T1000 (cell line): ENCODE measurements around the gene TLE6.
"Not testable (repeated sequence)": the region's sequence is repeated elsewhere in the genome, so short reads cannot be mapped to it uniquely, and the experiment has no call there.

Experiments
- DNase-seq: peaks from one replicate; lab custom pipeline; 2025; ENCODE audit warnings: mixed read lengths; lab: John Stamatoyannopoulos, UW

Gene TLE6

DNA sequence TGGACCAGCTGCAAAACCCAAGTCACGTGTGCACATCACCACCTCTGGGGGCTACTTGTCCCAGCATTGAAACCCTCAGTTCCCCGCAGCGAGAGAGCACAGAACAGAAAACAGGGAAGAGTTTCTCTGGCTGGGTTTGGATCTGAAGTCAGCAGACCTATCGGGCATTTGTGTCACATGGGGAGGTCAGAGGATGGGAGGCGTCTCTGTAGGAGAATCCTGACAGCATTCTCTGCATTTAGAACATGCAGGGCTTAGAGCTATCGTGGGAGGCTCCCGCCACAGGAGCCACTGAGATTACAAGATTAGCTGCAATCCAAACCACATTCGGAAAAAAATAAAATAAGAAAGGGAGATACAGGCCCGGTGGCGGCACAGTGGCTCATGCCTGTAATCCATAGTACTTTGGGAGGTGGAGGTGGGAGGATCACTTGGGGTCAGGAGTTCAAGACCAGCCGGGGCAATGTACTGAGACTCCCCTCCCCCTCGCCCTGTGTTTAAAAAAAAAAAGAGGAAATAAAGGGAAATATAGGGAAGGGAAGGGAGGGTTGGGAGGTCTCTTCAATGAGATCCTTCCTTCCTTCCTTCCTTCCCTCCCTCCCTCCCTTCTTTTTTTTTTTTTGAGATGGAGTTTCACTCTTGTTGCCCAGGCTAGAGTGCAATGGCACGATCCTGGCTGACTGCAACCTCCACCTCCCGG, 2.9 kb upstream of the TLE6 start:
- no peak for DNase-seq

DNA sequence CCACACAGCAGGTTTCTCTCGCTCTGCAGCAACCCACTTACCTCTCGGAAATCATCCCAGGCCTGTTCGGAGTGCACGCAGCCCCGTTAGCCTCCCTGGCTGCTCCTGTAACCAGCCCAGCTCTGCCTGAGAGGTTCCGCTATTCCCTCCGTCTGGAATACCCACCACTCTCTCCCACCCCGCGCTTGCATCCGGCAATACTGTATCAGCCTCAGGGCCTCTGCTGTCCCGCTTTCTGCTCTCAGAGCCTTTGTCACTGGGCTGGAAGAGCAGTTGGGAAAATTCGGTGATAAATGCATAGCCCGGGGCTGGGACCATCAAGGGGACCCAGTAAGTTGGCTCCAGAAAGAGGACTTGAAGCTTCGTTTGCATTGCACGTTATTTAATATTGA, 759 bp upstream of the TLE6 start:
- no peak for DNase-seq

DNA sequence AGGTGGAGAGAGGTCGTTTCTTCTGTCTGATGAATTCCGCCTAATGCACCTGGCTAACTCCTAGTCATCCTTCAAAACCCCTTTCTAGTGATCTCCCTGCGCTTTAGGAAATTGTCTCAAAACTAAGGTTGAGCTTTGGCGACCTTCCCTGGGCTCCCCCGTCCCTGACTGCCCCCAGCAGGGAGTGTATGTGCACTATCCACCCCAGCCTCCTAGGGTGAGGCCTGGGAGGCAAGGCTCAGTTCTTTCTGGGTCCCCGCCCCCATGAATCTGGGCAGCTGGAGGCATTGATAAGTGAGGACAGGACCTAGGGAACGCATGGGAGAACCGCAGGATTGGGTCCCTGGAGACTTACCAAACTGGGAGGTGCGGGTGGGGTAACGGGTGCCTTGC, 378 bp downstream of the TLE6 start:
- DNase-seq = no peak

DNA sequence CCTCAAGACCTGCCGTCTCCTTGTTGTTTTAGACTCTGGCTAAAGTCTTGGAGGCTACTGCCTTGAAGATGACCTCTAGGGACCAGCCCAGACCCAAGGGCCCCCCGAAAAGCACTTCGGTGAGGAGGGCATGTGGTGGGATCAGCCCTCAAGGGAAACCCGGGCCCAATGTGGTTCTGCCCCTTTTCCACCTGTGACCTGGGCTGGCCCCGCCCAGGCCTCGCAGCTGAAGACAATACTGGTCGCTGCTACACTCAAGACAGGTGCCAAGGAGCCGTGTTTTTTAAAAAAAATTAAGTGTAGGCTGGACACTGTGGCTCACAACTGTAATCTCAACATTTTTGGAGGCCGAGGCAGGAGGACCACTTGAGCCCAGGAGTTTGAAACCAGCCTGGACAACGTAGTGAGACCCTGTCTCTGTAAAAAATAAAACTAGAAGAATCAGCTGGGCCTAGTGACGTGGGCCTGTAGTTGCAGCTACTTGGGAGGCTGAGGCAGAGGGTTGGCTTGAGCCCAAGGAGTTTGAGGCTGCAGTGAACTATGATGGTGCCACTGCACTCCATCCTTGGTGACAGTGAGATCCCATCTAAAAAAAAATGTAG, 903 bp downstream of the TLE6 start:
- DNase-seq = no peak

DNA sequence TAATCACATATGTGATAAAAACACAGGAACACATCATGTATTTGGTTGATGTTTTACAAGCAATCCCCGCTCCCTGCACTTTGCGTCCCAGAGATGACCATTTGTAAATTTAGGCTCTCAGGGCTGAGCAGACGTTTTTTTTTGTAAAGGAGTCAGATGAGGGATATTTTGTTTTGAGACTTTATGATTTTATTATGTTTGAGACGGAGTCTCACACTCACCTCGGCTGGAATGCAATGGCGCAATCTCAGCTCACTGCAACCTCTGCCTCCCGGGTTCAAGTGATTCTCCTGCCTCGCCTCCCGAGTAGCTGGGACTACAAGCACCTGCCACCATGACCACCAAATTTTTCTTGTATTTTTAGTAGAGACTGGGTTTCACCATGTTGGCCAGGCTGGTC, 1.4 kb downstream of the TLE6 start:
- DNase-seq = no peak

DNA sequence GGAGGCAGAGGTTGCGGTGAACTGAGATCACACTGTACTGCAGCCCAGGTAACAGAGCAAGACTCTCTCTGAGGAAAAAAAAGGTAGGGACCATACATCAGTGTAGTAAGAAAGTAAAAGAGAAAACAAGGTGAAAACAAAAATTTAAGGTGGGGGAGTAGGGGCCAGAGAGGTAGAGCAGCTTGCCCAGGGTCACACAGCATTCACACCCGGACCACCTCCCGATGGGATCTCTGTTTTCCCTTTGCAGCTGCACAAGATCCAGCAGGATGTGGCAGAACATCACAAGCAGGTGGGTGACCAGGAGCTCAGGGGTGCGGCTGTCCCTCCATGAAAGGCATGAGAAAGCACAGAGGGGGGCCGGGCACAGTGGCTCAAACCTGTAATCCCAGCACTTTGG, 4.5 kb downstream of the TLE6 start:
- DNase-seq = no peak

DNA sequence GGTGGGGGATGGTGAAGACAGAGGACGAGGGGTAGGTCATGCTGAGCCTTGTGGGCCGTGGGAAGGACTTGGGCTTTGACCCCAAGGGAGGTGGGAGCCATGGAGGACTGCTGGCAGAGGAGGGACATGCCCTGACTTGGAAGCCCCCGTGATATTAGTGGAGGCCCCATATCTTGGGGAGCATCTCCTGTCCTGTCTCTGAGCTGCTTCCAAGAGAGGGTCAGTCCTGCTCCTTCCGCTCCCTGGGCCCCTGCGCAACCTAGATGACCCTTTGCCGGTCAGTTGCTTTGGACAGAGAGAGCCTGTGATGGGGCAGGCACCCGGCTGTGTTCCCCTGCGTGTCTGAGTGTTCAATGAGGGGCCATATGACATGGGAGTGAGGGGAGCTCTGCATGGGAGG, 5.2 kb downstream of the TLE6 start:
- no peak for DNase-seq

DNA sequence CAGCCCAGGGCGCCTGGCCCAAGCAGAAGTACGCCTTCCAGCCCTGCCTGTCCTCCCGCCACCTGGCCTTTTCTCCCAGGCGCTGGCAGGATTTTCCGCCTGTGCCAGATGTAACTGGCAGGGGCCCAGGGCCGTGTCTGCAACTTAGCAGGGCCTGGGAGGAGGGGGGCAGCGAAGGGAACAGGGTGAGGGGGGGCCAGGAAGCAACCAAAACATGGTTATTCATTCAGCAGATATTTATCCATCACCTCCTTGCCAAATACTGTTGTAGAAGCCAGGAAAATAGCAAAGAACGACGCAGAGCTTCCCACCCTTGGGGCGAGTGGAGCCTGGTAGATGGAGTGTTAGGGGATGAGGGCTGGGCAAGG, 5.6 kb downstream of the TLE6 start:
- DNase-seq = no peak

DNA sequence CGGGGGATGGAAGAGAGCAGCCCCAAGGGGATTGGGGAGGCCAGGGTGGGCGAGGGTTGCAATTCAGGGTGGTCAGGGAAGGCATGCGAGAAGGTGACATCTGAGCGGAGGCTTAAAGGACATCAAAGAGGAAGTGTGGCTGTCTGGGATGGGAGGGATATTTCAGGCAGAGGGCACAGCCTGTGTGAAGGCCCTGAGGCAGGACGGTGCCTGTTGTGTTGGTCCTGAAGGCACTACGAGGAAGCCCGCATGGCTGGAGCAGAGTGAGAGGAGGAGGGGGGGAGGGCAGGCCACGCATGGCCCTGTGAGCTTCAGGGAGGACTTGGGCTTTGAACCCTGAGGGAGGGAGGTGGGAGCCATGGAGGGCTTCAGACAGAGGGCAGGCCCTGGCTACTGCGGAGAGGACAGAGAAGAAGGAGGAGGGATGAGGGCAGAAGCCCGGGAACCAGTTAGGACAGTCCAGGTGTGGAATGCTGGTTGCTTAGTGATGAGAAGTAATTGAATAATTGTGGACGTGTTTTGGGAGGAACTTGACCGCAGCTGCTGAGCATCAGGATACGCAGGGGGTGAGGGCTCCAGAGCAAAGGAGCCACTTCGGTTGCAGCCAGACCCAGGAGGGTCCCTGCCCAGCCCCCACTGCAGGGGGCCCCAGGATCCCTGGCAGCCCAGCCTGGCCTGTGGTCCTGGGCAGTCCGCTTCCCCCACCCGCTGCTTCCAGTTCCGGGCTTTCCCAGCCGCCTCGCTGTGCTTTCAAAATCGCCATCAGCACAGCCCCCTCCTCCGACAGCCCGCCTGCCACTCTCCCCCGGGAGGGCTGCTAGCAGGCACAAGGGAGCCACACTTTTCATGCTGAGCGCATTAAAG, 6.2 kb downstream of the TLE6 start:
- DNase-seq = no peak

DNA sequence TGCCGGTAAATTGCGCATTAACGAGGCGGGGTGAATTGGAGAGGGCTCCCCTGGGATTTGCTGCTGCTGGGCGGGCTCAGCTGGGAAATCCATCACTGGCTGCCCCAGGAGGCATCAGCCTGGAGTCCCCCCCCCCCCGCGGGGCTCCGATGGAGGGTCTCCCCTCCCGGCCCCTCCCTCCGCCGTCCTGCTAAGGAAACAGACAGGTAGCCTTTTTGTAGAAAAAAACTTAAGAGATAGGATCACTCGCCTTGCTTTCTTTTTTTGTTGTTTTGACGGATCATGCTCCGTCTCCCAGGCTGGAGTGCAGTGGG, 6.8 kb downstream of the TLE6 start:
- DNase-seq = no peak

DNA sequence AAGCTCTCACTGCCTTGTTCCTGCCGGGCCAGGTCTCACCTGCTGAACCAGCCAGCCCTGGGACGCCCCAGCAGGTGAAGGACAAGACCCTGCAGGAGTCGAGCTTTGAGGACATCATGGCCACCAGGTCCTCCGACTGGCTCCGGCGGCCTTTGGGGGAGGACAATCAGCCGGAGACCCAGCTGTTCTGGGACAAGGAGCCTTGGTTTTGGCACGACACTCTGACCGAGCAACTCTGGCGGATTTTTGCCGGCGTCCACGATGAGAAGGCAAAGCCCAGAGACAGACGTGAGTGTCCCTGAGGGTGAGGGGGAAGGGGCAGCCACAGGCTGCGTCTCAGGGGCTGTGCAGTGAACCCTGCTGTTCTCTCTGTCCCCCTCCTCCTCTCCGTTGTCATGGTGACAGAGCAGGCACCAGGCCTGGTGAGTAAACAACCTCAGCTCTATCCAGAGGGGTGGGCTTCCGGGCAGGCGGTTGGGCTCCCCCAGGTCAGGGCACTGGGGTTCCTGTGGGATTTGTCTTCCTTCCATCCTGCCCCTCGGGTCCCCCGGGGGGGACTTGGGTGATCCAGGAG, 9.7 kb downstream of the TLE6 start:
- no peak for DNase-seq

DNA sequence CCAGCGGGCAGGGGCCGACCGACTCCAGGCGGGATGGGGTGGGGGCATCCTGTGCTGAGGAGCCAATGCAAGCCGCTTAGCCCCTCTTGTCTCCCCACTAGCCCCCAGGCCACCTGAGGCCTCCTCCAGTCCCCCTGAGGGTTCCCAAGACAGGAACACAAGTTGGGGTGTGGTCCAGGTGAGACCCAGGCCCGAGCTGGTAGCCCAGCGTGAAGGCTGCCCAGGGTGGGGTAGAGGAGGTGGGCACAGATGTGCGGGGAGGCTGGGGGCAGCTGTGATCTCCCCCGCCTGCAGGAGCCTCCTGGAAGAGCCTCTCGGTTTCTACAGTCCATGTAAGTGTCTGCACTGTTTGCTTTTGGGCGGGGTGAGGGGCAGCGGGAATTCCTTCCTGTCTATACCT, 10.4 kb downstream of the TLE6 start:
- DNase-seq = no peak

DNA sequence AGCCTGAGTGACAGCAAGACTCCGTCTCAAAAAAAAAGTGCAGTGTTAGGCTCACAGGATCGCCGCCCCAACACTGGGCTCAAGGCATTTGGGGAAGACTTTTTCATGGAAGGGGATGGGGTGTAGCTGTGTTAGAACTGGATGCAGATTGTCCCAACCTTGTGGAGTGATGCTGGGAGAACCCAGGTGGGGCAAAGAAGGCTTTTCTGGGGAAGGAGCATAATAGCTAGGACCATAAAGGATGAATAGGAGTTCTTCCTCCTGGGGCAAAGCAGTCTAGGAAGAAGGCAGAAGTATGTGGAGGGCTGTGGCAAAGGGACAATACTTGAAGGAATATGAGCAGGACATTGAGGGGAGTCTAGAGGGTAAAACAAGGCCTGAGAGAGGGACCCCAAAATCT, 11.2 kb downstream of the TLE6 start:
- DNase-seq = no peak

DNA sequence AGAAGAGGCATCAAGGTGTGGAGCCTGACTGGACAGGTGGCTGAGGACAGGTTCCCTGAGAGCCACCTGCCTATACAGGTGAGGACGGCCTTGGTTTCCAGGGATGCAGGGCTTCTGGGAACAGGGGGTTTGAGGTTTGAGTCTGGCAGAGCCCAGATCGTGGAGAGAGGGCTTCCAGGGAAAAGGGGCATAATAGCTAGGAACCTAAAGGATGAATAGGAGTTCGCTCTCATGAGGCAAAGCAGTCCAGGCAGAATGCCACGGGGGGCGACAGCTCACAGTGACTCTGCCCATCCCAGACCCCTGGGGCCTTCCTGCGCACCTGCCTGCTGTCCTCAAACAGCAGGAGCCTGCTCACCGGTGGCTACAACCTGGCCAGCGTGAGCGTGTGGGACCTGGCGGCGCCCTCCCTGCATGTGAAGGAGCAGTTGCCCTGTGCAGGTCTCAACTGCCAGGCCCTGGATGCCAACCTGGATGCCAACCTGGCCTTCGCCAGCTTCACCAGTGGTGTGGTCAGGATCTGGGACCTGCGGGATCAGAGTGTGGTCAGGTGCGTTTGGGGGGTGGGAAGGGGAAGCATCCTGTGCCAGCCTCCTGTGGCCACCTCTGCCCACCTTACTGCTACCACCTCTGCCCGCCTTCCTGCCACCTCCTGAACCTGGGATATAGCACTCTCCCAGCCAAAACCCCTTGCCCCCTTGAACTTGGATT, 12.0 kb downstream of the TLE6 start:
- DNase-seq = no peak

DNA sequence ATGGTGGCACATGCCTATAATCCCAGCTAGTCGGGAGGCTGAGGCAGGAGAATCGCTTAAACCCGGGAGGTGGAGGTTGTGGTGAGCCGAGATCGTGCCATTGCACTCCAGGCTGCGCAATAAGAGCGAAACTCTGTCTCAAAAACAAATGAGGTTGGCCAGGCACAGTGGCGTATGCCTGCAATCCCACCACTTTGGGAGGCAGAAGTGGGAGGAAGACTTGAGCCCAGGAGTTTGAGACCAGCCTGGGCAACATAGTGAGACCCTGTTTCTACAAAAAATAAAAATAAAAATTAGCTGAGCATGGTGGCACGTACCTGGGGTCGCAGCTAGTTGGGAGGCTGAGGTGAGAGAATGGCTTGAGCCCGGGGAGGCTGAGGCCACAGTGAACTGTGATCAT, 15.0 kb downstream of the TLE6 start:
- not testable (repeated sequence) for DNase-seq

DNA sequence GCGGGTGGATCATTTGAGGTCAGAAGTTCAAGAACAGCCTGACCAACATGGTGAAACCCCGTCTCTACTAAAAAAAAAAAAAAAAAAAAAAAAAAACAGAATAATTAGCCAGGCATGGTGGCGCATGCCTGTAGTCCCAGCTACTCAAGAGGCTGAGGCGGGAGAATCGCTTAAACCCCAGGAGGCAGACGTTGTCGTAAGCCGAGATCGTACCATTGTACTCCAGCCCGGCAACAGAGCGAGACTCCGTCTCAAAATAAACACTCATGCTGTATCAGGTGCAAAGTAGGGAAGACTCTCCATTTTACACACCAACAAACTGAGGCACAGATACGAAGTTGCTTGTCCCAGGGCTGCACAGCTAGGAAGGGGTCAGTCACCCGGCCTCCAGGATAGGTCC, 15.6 kb downstream of the TLE6 start:
- no peak for DNase-seq

DNA sequence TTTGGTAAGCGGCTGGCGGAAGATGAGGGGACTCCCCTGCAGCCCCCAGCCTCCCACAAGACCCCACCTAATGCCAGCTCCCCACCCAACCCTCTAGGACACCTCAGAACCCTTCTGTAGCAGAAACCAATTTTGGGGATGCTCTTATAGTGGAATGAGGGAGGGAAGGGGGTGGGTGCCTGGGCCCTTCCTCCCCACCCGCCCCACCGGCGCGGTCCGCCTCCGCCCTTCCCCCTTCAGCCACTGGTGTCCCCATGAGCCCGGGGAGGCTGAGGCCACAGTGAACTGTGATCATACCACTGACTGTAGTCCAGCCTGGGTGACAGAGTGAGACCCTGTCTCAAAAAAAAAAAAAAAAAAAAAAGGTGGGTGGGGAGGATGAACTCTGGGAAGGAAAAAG, 16.2 kb downstream of the TLE6 start:
- no peak for DNase-seq

DNA sequence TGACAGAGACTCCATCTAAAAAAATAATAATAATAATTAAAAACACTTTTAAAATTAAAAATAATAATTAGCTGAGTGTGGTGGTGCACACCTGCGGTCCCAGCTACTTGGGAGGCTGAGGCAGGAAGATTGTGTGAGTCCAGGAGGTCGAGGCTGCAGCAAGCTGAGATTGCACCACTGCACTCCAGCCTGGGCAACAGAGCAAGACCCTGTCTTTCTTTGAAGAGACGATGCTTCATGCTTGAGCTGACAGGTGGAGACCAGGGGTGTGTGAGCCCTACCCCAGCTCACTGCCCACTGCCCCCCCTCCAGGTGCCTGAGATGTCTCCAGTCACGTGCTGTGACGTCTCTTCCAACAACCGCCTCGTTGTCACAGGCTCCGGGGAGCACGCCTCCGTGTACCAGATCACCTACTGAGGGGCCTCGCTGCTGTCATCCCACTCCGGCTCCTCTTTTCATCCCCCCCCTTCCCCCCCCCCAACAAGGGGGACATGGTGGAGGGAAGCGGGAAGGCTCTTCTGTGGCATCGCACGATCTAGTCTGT, 17.3 kb downstream of the TLE6 start:
- no peak for DNase-seq

DNA sequence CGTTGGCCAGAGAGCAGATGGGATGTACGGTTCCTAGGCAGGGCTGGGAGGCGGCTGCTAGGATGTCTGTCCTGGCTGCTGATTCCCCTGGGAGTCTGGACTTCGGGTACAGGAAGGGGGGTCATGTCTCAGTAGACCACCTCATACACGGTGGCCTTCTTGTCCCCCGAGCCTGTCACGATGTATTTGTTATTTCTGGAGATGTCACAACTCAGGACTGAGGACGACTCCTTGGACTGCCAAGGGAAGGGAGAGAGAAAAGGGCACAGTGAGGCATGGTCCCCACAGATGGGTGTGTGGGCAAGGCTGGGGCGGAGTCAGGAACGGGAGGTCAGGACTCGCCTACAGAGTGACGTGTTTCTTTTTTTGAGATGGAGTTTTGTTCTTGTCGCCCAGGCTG, 20.4 kb downstream of the TLE6 start:
- no peak for DNase-seq

DNA sequence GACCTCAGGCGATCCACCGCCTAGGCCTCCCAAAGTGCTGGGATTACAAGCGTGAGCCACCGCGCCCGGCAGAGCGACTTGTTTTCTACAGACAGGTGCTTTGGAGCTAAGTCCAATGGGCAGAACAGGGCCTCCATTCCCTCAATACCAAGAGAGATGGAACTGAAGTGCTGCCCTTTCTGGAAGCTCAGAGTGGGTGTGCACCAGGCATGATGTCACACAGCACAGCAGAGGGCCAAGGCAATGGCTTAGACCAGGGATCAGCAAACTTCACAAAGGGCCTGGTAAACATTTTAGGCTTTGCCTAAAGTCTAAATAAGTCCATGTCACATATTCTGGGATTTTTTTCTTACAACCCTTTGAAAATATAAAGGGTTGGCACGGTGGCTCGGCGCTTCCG, 21.3 kb downstream of the TLE6 start:
- DNase-seq = no peak

DNA sequence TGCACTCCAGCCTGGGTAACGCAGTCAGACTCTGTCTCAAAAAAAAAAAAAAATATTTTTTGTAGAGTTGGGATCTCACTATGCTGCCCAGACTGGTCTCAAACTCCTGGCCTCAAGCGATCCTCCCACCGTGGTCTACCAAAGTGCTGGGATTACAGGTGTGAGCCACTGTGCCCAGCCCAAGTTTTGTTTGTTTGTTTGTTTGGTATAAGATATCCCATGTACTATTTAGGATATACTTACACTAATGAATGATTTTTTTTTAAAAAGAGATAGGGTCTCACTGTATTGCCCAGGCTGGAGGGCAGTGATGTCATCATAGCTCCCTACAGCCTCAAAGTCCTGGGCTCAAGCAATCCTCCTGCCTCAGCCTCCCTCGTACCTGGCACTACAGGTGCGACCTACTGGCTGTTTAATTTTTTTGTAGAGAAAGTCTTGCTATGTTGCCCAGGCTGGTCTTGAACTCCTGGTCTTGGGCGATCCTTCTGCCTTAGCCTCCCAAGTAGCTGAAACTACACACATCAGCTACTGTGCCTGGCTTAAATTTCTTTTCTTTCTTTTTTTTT, 24.0 kb downstream of the TLE6 start:
- no peak for DNase-seq

DNA sequence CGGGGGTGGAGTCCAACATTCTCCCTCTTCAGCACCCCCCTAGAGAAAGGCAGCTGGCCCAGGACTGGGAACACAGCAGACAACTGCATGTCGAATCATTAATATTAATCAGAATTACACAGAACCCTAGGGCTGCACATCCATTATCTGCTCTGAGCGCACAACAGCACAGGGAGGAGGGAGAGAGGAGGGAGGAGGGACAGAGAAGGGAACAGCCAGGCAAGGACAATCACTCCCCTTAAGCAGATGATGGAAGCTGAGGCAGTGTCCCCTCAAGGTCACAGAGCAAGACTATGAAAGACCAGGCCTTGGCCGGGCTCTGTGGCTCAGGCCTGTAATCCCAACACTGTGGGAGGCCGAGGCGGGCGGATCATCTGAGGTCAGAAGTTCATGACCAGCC, 25.7 kb downstream of the TLE6 start:
- no peak for DNase-seq
